PFSK-1 (cell line): ENCODE data around the gene OVOL3.

ENCODE experiments used
- FOXP2 ChIP-seq: optimal IDR thresholded peaks from 2 replicates; pipeline ENCODE3; 2011; ENCODE audit warnings: borderline replicate concordance, control low read depth, inconsistent platforms; ENCODE audit not compliant: insufficient read depth; ENCODE audit errors: extremely low read length, extremely low read depth
- POLR2AphosphoS5 ChIP-seq: IDR thresholded peaks from 2 replicates; pipeline ENCODE4 v1.6.1; 2012; ENCODE audit warnings: low read depth, mild to moderate bottlenecking, control low read depth, low read length, moderate library complexity
- REST ChIP-seq, 2 experiments: IDR thresholded peaks; 2 replicates each; pipeline versions ENCODE4 v1.6.1 to v1.8.0; 2011 to 2012; ENCODE audit warnings: low read depth in 2 of 2, low read length in 2 of 2, control low read depth in 1 of 2, inconsistent platforms in 1 of 2, mild to moderate bottlenecking in 1 of 2, moderate library complexity in 1 of 2; ENCODE audit not compliant: insufficient read depth in 1 of 2
- SIN3A ChIP-seq: IDR thresholded peaks from 2 replicates; pipeline ENCODE4 v1.6.1; 2012; ENCODE audit warnings: mild to moderate bottlenecking, low read length, moderate library complexity, borderline replicate concordance; ENCODE audit not compliant: insufficient read depth
- TAF1 ChIP-seq: IDR thresholded peaks from 2 replicates; pipeline ENCODE4 v1.6.1; 2012; ENCODE audit warnings: low read length, control low read depth, borderline replicate concordance; ENCODE audit not compliant: insufficient read depth

Gene OVOL3

DNA sequence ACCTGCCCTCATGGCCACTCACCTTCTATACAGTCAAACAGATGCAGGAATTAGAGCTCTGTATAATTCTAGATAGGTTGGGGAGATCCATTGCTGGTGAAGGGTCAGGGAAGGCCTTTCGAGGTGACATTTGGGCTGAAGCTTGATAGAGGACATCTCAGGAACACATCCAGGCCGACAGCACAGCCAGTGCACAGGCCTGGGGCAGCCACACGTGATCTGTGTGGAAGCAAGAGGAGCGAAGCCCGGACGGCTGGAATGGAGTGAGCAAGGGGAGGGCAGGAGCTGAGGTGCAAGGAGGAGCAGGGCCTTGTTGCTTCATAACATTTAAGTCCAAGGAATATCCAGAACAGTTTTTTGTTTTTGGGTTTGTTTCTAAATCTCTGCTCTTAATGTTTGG lies 4.5 kb upstream of the OVOL3 start:
- TF ChIP-seq REST (IDR thresholded peaks at IDR 0.05; ENCODE audit: insufficient read depth in 1 of 2, low read depth in 2 of 2, low read length in 2 of 2) (no peak), TAF1 (no peak), FOXP2 (no peak), POLR2AphosphoS5 (no peak), SIN3A (no peak)

- no peak for TF ChIP-seq TAF1
- TF ChIP-seq FOXP2 = no peak
- TF ChIP-seq SIN3A = no peak
- TF ChIP-seq POLR2AphosphoS5 = no peak
- TF ChIP-seq REST (IDR thresholded peaks at IDR 0.05; ENCODE audit: insufficient read depth in 1 of 2, low read depth in 2 of 2, low read length in 2 of 2) = no peak
Measured at GRCh38 chr19:36106991-36107390, 4.0 kb upstream of the OVOL3 start.

- no peak for TF ChIP-seq TAF1
Measured at GRCh38 chr19:36108684-36109083, 2.3 kb upstream of the OVOL3 start.

GRCh38 chr19:36111200-36111539 lies 227 bp downstream of the OVOL3 start:
- TF ChIP-seq SIN3A = no peak

DNA sequence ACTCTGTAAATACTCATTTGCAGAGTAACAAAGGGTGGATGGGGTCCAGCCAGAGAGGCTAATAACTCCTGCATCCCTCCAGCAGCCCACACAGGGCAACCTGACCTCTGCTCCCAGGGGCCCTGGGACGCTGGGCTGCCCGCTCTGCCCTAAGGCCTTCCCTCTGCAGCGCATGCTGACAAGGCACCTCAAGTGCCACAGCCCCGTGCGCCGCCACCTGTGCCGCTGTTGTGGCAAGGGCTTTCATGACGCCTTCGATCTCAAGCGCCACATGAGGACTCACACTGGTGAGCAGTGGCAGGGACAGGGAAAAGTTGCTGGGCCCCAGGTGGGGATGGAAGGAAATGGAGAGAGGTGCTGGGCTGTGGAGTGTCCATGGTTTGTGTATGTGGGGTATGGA lies 1.7 kb downstream of the OVOL3 start:
- TF ChIP-seq FOXP2 (no peak), POLR2AphosphoS5 (no peak), SIN3A (no peak), REST (IDR thresholded peaks at IDR 0.05; ENCODE audit: insufficient read depth in 1 of 2, low read depth in 2 of 2, low read length in 2 of 2) (no peak), TAF1 (no peak)

DNA sequence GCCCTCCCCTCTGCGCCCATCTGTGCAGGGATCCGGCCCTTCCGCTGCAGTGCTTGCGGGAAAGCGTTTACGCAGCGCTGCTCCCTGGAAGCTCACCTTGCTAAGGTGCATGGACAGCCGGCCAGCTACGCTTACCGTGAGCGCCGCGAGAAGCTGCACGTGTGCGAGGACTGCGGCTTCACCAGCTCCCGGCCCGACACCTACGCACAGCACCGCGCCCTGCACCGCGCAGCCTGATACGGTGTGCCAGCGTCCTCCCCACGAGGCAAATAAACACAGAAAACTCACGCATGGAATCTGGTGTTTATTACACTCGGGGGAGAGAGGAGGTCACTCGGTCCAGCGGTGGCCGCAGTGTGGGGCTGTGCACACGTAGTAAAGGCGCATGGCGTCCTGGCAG lies 2.5 kb downstream of the OVOL3 start:
- TF ChIP-seq FOXP2 (no peak), POLR2AphosphoS5 (no peak), REST (IDR thresholded peaks at IDR 0.05; ENCODE audit: insufficient read depth in 1 of 2, low read depth in 2 of 2, low read length in 2 of 2) (no peak), TAF1 (no peak), SIN3A (no peak)
